HepG2 (cell line): Measurements from ENCODE around the gene PRRT1B. TPM values are rescaled to one million over a fixed set of nuclear protein-coding genes. Genes with fewer than 3 reads are reported as not detected.
A peak's percentile ranks its signal among the peaks of the same experiment; 100 is the strongest.
"Not testable (repeated sequence)": the region's sequence is repeated elsewhere in the genome, so short reads cannot be mapped to it uniquely, and the experiment has no call there.

Experiments used
- ATAC-seq: fragments of 200-7000 bp; cut with Tn5 transposase; 3 replicates; pipeline ENCODE4 v1.9.1; 2020; ENCODE audit warnings: mild to moderate bottlenecking, moderate library complexity
- BruUV-seq: library from RNA; stranded (reverse); fragments of 400-500 nt; replicated peaks from 2 replicates; lab custom pipeline; 2021; lab: Mats Ljungman, UMichigan
- CTCF ChIA-PET: fragments of 300-600 bp; formaldehyde crosslinking; extraction: SDS; loops from one replicate; lab custom pipeline; 2021; ENCODE audit warnings: low total read pairs, inconsistent platforms, low intra/inter-chr PET ratio; lab: Yijun Ruan, JAX
- POLR2A ChIA-PET: fragments of 350-600 bp; sonication (Branson Sonifier 250); formaldehyde crosslinking; loops from one replicate; lab custom pipeline; 2020; ENCODE audit warnings: antibody characterized with exemption, inconsistent platforms; lab: Yijun Ruan, JAX
- DNase-seq: peaks from one replicate; pipeline ENCODE4 v3.0.0-alpha.2; 2015; ENCODE audit warnings: low spot score
- FAIRE-seq: peaks from 3 replicates; lab custom pipeline; 2011; peaks lifted over from hg19 to GRCh38; lab: Jason Lieb, UNC
- H2AFZ ChIP-seq: one replicate; pipeline ENCODE4 v1.6.1; 2011; ENCODE audit warnings: low read length, inconsistent platforms
- H3K27ac ChIP-seq: fragments of 300-600 bp; 3 replicates; pipeline ENCODE4 v1.8.0; 2011; ENCODE audit warnings: mixed run types, mild to moderate bottlenecking, mixed read lengths, low read length, inconsistent platforms; ENCODE audit not compliant: insufficient read depth; ENCODE audit errors: extremely low read length
- H3K27me3 ChIP-seq, 2 experiments: fragments of 200-600 bp in 1 of 2; 2 replicates in 1 of 2; 3 replicates in 1 of 2; pipeline versions ENCODE4 v1.6.0 to v1.8.0; 2011; ENCODE audit warnings: low read length in 2 of 2, mild to moderate bottlenecking in 2 of 2, moderate library complexity in 2 of 2, inconsistent platforms in 1 of 2; ENCODE audit not compliant: insufficient read depth in 2 of 2, control insufficient read depth in 1 of 2
- H3K36me3 ChIP-seq, 2 experiments: fragments of 200-600 bp in 1 of 2; replicated peaks in 1 of 2; 2 replicates in 1 of 2; 3 replicates in 1 of 2; pipeline versions ENCODE4 v1.5.1 to v1.8.0; 2011; ENCODE audit warnings: low read length in 2 of 2, inconsistent platforms in 1 of 2; ENCODE audit not compliant: insufficient read depth in 2 of 2, control insufficient read depth in 1 of 2
- H3K4me1 ChIP-seq: 2 replicates; pipeline ENCODE4 v1.5.1; 2012; ENCODE audit warnings: low read length, inconsistent platforms; ENCODE audit not compliant: insufficient read depth
- H3K4me2 ChIP-seq: 2 replicates; pipeline ENCODE4 v1.6.0; 2011; ENCODE audit warnings: low read depth, low read length, inconsistent platforms
- H3K4me3 ChIP-seq, 3 experiments: fragments of 200-600 bp in 1 of 3; sonication (generic), shearing (Covaris generic) in 1 of 3; replicated peaks in 1 of 3; 2 replicates each; pipeline ENCODE4 v1.5.1; 2011 to 2016; ENCODE audit warnings: low read length in 3 of 3, inconsistent platforms in 2 of 3, low read depth in 2 of 3, mild to moderate bottlenecking in 2 of 3, control low read depth in 1 of 3, mixed read lengths in 1 of 3; ENCODE audit not compliant: insufficient read depth in 1 of 3
- H3K79me2 ChIP-seq: one replicate; pipeline ENCODE4 v1.6.1; 2011; ENCODE audit warnings: low read length, inconsistent platforms; ENCODE audit not compliant: insufficient read depth
- H3K9ac ChIP-seq: 2 replicates; pipeline ENCODE4 v1.6.0; 2011; ENCODE audit warnings: mild to moderate bottlenecking, low read depth, low read length, inconsistent platforms; ENCODE audit not compliant: insufficient read depth
- H3K9me3 ChIP-seq: 2 replicates; pipeline ENCODE4 v1.5.1; 2012; ENCODE audit warnings: mild to moderate bottlenecking, low read length
- H4K20me1 ChIP-seq: 2 replicates; pipeline ENCODE4 v1.6.0; 2011; ENCODE audit warnings: inconsistent platforms, mild to moderate bottlenecking, low read length, moderate library complexity; ENCODE audit not compliant: insufficient read depth
- KLF11 ChIP-seq: IDR thresholded peaks from 2 replicates; pipeline ENCODE4 v1.6.1; 2016; ENCODE audit warnings: missing compliant biosample characterization
- MEIS2 ChIP-seq: sonication (generic); formaldehyde crosslinking; IDR thresholded peaks from 2 replicates; pipeline ENCODE4 v1.9.0; 2021; ENCODE audit warnings: mild to moderate bottlenecking, missing genetic modification reagents
- PCBP1 ChIP-seq: fragments of 200-400 bp; formaldehyde crosslinking; IDR thresholded peaks from 2 replicates; pipeline ENCODE4 v1.6.1; 2017; ENCODE audit warnings: mild to moderate bottlenecking, low read depth, low read length, borderline replicate concordance
- SOX13 ChIP-seq, 3 experiments: fragments of 450-650 bp in 1 of 3; sonication (generic) in 1 of 3; formaldehyde crosslinking in 1 of 3; IDR thresholded peaks in 2 of 3; conservative IDR thresholded peaks in 1 of 3; 2 replicates each; pipeline versions ENCODE4 v1.5.0 to v1.6.1; 2016 to 2020; ENCODE audit warnings: antibody characterized with exemption in 1 of 3, mild to moderate bottlenecking in 1 of 3, missing compliant biosample characterization in 1 of 3, missing genetic modification reagents in 1 of 3, moderate library complexity in 1 of 3
- SSRP1 ChIP-seq: IDR thresholded peaks from 2 replicates; pipeline ENCODE4 v1.6.1; 2016; ENCODE audit warnings: control low read depth
- ZNF260 ChIP-seq: sonication (generic); formaldehyde crosslinking; IDR thresholded peaks from 2 replicates; pipeline ENCODE4 v1.4.0; 2020; ENCODE audit warnings: missing genetic modification reagents, low read depth, mild to moderate bottlenecking, borderline replicate concordance
- WGBS: methylation state at CpG from one replicate; pipeline ENCODE4 v1.1.6; 2017; ENCODE audit warnings: low lambda C conversion rate; 5-methylcytosine and 5-hydroxymethylcytosine counted together
- in situ Hi-C: cut with HindIII; loops from 2 replicates; pipeline ENCODE4 v1.10.0; 2017; ENCODE audit warnings: low pct_unique_long_range_greater_than_20kb; ENCODE audit not compliant: extremely low pct_ligation_motif_present
- intact Hi-C: fragments of 100-400 bp; cut with micrococcal nuclease; formaldehyde crosslinking; loops from one replicate; pipeline ENCODE4 v1.10.0; 2022; ENCODE audit not compliant: unreplicated experiment
- polyA plus RNA-seq, 8 experiments: library from polyadenylated mRNA; depleted of rRNA in 3 of 8; stranded (reverse) in 7 of 8; unstranded in 1 of 8; fragments of >200 nt; fragmentation: Illumina TruSeq in 4 of 8; extraction: Trizol in 4 of 8; gene quantifications; 2 replicates each; pipeline versions ENCODE4 v1.2.1 to v1.2.3, GENCODE V29; 2011 to 2016; ENCODE audit warnings: low read depth in 4 of 8, missing spikeins in 1 of 8, mixed read lengths in 1 of 8; ENCODE audit not compliant: insufficient read depth in 1 of 8
- total RNA-seq, 5 experiments: library from RNA; depleted of rRNA; stranded (reverse); fragments of >200 nt; fragmentation: Illumina TruSeq; extraction: Trizol; gene quantifications; 2 replicates each; pipeline ENCODE4 v1.2.3, GENCODE V29; 2016; ENCODE audit warnings: low read depth in 1 of 5

PRRT1B gene
- total and polyA plus RNA-seq, 2 of the 13 experiments (the other 11 are each of a cell fraction or from before 2014, with no cell fraction given), result not detected

DNA sequence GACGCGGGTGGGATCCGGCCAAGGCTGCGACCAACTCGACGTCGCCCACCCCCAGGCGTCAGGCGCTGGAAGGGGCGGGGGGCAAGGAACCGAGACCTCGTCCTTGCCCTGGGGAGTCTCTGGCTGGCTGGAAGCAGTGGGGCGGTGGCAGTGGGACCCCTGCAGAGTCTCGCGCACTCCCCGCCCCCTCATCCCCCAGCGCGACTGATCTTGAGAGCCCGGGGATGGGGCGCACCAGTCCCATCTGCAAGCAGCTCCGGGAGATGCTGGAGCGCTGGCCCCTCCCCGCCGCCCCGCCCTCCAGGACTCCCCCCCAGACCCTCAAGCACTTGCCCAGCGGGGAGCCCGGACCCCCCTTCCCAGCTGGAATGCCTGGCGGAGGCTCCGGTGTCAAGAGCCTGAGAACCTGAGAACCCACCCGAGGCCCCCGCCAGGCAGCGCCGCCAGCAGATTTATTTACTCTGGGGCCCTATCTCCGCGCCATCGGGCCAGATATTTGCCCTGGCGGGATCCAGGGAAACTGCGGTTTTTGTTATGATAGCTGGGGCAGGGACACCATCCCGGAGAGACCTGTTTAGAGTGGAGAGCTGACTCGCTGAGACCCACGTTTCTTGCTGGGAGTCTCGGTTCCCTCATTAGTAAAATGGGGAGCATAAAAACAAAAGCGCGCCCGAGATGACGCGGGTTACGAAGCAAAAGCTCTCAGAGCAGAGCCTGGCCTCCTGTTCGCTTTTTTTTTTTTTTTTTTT, 1.2 kb downstream of the PRRT1B start (continued):
- TF ChIP-seq PCBP1 (no peak), SSRP1 (CRISPR knock-in tag) (no peak), MEIS2 (CRISPR knock-in tag) (no peak), KLF11 (CRISPR knock-in tag) (no peak), ZNF260 (no peak), SOX13 (IDR thresholded peaks at IDR 0.05) (no peak), SOX13 (CRISPR knock-in tag; conservative IDR thresholded peaks at IDR 0.05 in 1 of 2, IDR thresholded peaks at IDR 0.05 in 1 of 2) (peak in 1 of 2 experiments; percentile 59; a peak in 2 of 4 replicates)
- TF ChIP-seq, all 625 proteins: peak for 43

DNA sequence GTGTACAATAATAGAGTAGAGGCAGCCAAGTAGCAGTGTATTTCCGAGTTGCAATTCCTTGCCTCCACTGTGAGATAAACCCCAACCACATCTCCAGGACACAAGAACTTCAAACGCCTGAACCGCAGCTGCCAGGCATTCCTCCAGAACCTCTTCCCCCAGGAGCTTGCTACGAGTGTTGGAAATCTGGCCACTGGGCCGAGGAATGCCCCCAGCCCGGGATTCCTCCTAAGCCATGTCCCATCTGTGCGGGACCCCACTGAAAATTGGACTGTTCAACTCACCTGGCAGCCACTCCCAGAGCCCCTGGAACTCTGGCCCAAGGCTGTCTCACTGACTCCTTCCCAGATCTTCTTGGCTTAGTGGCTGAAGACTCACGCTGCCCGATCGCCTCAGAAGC, 3.9 kb downstream of the PRRT1B start:
- BruUV-seq, H3K27ac ChIP-seq, intact Hi-C loops, H3K9ac ChIP-seq, H3K36me3 ChIP-seq, H3K9me3 ChIP-seq, DNase-seq, H3K4me3 ChIP-seq, FAIRE-seq, H3K4me2 ChIP-seq, POLR2A ChIA-PET, H2AFZ ChIP-seq, ATAC-seq, H3K79me2 ChIP-seq, in situ Hi-C loops, CTCF ChIA-PET: not testable (repeated sequence)
- Histone ChIP-seq H3K4me1 (peaks cover 37% of the 10 kb centered on the region), H4K20me1 (peaks cover 11% of the 10 kb centered on the region; the same call in 1 of the 2 replicates), H3K27me3 (peaks cover 9 to 72% of the 10 kb centered on the region in 2 experiments)
- 13% methylated on average over 6 of the region's 10 CpGs for WGBS

DNA sequence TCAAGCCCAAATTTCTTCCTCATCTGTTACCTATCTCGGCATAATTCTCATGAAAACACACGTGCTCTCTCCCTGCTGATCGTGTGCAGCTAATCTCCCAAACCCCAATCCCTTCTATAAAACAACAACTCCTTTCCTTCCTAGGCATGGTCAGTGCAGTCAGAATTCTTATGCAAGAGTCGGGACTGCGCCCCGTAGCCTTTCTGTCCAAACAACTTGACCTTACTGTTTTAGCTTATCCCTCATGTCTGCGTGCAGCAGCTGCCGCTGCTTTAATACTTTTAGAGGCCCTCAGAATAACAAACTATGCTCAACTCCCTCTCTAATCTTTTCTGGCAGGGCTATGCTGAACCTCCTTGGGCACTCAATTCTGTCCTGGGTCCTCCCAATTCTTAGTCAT, 5.1 kb downstream of the PRRT1B start:
- in situ Hi-C loops, POLR2A ChIA-PET, H3K27ac ChIP-seq, DNase-seq, ATAC-seq, H3K79me2 ChIP-seq, intact Hi-C loops, H3K4me2 ChIP-seq, H3K9ac ChIP-seq, CTCF ChIA-PET, FAIRE-seq, H3K36me3 ChIP-seq, H3K9me3 ChIP-seq, H4K20me1 ChIP-seq, H3K4me3 ChIP-seq, BruUV-seq, H2AFZ ChIP-seq: not testable (repeated sequence)
- Histone ChIP-seq H3K4me1 (peaks cover 30% of the 10 kb centered on the region), H3K27me3 (peaks cover 7 to 62% of the 10 kb centered on the region in 2 experiments)
- WGBS, result 49% methylated on average over 8 of the region's 8 CpGs
